Measurements from ENCODE around the gene EHD1. TPM values are rescaled to one million over a fixed set of nuclear protein-coding genes. Genes with fewer than 3 reads are reported as not detected.
A peak's percentile ranks its signal among the peaks of the same experiment; 100 is the strongest.

Gene EHD1
- total RNA-seq, 6 donors from 2014 or later = 43.0 to 167 (median 103) TPM

DNA sequence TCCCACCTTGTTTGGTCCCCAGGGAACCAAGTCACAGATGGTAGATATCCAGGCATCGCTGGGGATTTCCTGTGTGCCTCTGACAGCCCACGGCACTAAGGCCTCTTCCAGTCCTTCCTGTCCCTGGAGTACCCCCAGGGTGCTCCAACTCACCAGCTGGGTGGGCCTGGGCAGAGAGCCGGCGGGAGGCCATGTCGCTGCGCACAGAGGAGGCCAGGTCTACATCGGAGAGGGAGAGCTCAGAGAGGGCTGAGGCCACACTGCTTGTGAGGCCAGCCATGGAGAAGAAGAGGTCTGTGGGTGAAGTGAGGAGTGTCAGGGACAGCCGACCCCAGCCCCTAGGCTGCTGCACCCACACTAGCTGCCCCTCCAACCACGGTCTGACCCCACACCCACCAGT is 33.3 kb upstream of the EHD1 start:
- Histone ChIP-seq H3K9me3 (no peaks in the 10 kb centered on the region), H3K36me3 (peaks cover 27 to 78% (median 75%) of the 10 kb centered on the region in 4 donors), H3K27me3 (no peaks in the 10 kb centered on the region), H3K4me1 (peaks cover 9 to 14% (median 12%) of the 10 kb centered on the region in 4 donors), H3K27ac (no peak overlapping the region), H3K4me3 (no peak overlapping the region)
- ATAC-seq (ENCODE audit: low FRiP score in 2 of 2) (no peak), DNase-seq (no peak)
- no peak for TF ChIP-seq EP300 (IDR thresholded peaks at IDR 0.05)
- TF ChIP-seq POLR2AphosphoS5 (IDR thresholded peaks at IDR 0.05) = no peak
- no peak for TF ChIP-seq POLR2A (IDR thresholded peaks at IDR 0.05)
- TF ChIP-seq, protein P1, sequence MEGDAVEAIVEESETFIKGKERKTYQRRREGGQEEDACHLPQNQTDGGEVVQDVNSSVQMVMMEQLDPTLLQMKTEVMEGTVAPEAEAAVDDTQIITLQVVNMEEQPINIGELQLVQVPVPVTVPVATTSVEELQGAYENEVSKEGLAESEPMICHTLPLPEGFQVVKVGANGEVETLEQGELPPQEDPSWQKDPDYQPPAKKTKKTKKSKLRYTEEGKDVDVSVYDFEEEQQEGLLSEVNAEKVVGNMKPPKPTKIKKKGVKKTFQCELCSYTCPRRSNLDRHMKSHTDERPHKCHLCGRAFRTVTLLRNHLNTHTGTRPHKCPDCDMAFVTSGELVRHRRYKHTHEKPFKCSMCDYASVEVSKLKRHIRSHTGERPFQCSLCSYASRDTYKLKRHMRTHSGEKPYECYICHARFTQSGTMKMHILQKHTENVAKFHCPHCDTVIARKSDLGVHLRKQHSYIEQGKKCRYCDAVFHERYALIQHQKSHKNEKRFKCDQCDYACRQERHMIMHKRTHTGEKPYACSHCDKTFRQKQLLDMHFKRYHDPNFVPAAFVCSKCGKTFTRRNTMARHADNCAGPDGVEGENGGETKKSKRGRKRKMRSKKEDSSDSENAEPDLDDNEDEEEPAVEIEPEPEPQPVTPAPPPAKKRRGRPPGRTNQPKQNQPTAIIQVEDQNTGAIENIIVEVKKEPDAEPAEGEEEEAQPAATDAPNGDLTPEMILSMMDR (IDR thresholded peaks at IDR 0.05) = no peak
- 92 to 100% methylated on average over 2 to 9 of the region's 9 CpGs for WGBS, 2 donors

DNA sequence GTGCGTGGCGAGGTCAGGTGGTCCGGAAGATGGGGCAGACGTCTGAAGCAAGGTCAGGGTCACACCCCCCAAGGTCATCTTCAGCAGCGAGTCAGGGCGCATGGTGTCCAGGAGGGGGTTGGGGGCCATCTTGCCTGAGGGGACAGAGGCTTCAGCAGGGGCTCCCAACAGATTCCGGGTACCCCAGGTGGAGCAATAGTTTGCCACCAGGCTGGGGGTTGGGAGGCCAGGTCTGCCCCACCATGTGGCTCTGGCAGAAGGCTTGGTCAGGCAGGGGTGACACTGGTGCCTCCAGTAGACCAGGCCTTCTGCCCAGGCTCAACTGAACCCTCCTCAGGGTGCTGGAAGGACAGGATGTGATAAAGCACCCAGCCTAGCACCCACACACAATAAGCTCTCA is 32.7 kb upstream of the EHD1 start:
- 94 to 98% methylated on average over 7 of the region's 7 CpGs for WGBS, 2 donors
- Histone ChIP-seq H3K36me3 (peaks cover 28 to 84% (median 80%) of the 10 kb centered on the region in 4 donors), H3K27ac (no peak overlapping the region), H3K9me3 (no peaks in the 10 kb centered on the region), H3K4me3 (no peak overlapping the region), H3K27me3 (no peaks in the 10 kb centered on the region), H3K4me1 (peaks cover 9 to 10% (median 10%) of the 10 kb centered on the region in 4 donors)
- no peak for TF ChIP-seq POLR2A (IDR thresholded peaks at IDR 0.05)
- no peak for TF ChIP-seq EP300 (IDR thresholded peaks at IDR 0.05)
- TF ChIP-seq, protein P1 (IDR thresholded peaks at IDR 0.05) = no peak
- no peak for TF ChIP-seq POLR2AphosphoS5 (IDR thresholded peaks at IDR 0.05)
- DNase-seq (no peak), ATAC-seq (ENCODE audit: low FRiP score in 2 of 2) (no peak)

DNA sequence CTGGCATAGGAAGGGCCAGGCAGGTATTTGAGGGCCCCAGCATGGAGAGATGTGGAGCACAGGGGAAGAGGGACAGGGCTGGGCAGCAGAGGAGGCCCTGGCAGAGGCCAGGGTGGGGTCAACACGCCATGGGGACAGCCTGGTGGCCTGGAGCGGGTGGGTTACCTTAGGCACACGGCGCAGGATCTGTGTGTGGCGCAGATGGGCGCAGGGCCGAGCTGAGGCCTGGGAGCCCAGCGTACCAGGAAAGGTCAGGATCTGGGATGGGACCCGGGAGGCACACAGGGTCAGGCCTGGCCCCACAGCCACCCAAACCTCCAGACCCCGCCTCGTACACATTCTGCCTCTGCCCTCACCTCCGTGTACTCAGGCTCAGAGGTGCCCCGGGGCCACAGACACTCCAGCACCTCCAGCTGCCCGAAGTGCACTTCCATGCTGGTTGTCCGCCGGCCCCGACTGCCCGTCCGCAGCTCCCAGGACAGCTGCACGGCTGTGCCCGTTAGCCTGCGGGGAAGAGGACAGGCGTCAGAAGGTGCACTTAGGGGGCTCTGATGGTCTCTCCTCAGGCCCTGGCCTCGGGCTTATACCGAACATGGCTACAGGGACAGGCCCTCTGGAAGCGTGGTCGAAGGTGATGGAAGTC is 32.2 kb upstream of the EHD1 start:
- no peak for ATAC-seq (ENCODE audit: low FRiP score in 2 of 2)
- Histone ChIP-seq H3K27me3 (no peaks in the 10 kb centered on the region), H3K9me3 (no peaks in the 10 kb centered on the region), H3K27ac (no peak overlapping the region), H3K4me3 (no peak overlapping the region), H3K4me1 (peaks cover 3 to 5% (median 4%) of the 10 kb centered on the region in 4 donors), H3K36me3 (peaks cover 28 to 89% (median 86%) of the 10 kb centered on the region in 4 donors)
- no peak for TF ChIP-seq POLR2A (IDR thresholded peaks at IDR 0.05)
- TF ChIP-seq POLR2AphosphoS5 (IDR thresholded peaks at IDR 0.05) = no peak
- TF ChIP-seq EP300 (IDR thresholded peaks at IDR 0.05) = no peak
- TF ChIP-seq, protein P1 (IDR thresholded peaks at IDR 0.05) = no peak
- DNase-seq = peak in 1 of 2 donors; percentile 73
- 96 to 97% methylated on average over 15 to 27 of the region's 27 CpGs for WGBS, 2 donors

DNA sequence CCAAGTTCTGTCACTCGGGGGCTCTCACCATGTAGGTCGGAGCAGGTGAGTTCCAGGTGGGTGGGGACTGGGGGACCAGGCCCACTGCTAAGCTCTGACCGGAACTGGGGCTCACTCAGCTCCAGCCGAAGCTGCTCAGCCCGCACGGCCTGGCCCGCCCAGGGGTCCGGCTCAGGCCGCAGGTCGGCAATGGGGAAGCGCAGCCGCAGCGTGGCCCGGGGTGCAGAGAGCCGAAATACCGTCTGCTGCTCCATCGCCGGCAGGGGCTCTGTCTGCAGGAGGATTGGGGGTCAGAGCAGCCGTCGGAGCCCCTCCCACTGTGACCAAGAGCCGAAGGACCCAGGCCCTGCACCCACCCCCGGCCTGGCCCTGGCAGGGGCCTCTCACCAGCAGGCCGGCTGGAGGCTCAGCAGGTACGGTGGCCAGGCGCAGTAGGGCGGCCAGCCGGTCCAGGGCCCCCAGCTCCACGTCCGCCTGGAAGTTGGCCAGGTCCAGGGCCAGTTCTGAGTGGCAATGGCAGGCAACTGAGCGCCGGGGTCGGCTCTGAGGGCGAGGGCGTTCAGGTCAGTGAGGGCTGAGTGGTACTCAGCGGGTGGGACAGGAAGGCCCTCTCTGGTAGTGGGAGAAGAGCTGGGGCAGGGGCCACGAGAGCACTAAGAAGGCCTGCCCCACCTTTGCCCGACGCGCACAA is 31.4 kb upstream of the EHD1 start:
- H3K27me3 ChIP-seq = no peaks in the 10 kb centered on the region
- no peak for TF ChIP-seq POLR2A (IDR thresholded peaks at IDR 0.05)
- no peak for TF ChIP-seq EP300 (IDR thresholded peaks at IDR 0.05)
- TF ChIP-seq, protein P1 (IDR thresholded peaks at IDR 0.05) = no peak
- no peak for TF ChIP-seq POLR2AphosphoS5 (IDR thresholded peaks at IDR 0.05)
- H3K4me1 ChIP-seq = no peaks in the 10 kb centered on the region
- ATAC-seq (ENCODE audit: low FRiP score in 2 of 2) (no peak), DNase-seq (peak in 1 of 2 donors; percentile 83)
- peaks cover 30 to 97% (median 92%) of the 10 kb centered on the region in 4 donors for H3K36me3 ChIP-seq
- H3K27ac ChIP-seq = no peak overlapping the region
- H3K9me3 ChIP-seq = no peaks in the 10 kb centered on the region
- WGBS, 2 donors = 91 to 94% methylated on average over 7 to 35 of the region's 39 CpGs
- H3K4me3 ChIP-seq = no peak overlapping the region

Measured in upper lobe of left lung (tissue), 6 donors.